PC-9 (cell line): Measurements from ENCODE around the gene OR2AT4.
"Not testable (repeated sequence)": the region's sequence is repeated elsewhere in the genome, so short reads cannot be mapped to it uniquely, and the experiment has no call there.

Experiments
- EZH2 ChIP-seq: fragments of 200-600 bp; sonication (generic); IDR thresholded peaks from 2 replicates; pipeline ENCODE4 v1.8.0; 2017; ENCODE audit warnings: antibody characterized with exemption, low read depth
- TF ChIP-seq, protein P1 (sequence below): fragments of 200-600 bp; sonication (generic); conservative IDR thresholded peaks from 2 replicates; pipeline ENCODE4 v1.6.1; 2017; ENCODE audit warnings: mixed run types, antibody characterized with exemption, mild to moderate bottlenecking, moderate library complexity

DNA sequence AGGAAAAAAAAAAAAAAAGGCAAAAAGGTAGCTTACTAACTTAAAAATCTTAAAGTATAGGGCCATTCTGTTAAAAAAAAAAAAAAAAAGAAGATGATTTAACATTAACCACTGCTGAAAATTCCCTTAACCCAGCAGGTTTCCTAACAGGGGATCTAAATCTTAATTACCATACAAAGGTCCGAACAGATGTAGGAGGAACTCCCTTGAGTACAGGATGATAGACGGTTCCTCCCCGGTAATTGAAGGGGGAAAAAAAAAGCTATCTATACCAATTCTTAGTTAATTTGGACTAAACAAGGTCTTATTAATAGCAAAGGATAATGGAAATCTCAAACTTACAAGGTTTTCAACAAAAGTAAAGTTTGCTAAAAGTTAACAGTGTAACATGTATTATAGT lies 54.9 kb downstream of the OR2AT4 start:
- not testable (repeated sequence) for TF ChIP-seq EZH2
- TF ChIP-seq, protein P1, sequence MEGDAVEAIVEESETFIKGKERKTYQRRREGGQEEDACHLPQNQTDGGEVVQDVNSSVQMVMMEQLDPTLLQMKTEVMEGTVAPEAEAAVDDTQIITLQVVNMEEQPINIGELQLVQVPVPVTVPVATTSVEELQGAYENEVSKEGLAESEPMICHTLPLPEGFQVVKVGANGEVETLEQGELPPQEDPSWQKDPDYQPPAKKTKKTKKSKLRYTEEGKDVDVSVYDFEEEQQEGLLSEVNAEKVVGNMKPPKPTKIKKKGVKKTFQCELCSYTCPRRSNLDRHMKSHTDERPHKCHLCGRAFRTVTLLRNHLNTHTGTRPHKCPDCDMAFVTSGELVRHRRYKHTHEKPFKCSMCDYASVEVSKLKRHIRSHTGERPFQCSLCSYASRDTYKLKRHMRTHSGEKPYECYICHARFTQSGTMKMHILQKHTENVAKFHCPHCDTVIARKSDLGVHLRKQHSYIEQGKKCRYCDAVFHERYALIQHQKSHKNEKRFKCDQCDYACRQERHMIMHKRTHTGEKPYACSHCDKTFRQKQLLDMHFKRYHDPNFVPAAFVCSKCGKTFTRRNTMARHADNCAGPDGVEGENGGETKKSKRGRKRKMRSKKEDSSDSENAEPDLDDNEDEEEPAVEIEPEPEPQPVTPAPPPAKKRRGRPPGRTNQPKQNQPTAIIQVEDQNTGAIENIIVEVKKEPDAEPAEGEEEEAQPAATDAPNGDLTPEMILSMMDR, result not testable (repeated sequence)
